ENCODE measurements around the gene DGCR2. TPM values are rescaled to one million over a fixed set of nuclear protein-coding genes. Genes with fewer than 3 reads are reported as not detected.

The DGCR2 gene
- total and polyA plus RNA-seq, 2 of the 8 experiments (the other 6 are each of a cell fraction or from before 2014, with no cell fraction given), result 42.3 to 62.2 TPM

GRCh38 chr22:19105867-19106802, 16.1 kb downstream of the DGCR2 start:
- no peak overlapping the region; the same call in 1 of the 2 replicates for H4K8ac ChIP-seq (ENCODE audit: extremely low read depth, insufficient read depth, low read length)
- peaks cover 4 to 10% (median 7%) of the 10 kb centered on the region in 4 experiments for H3K4me1 ChIP-seq (replicated peaks in 1 of 4; ENCODE audit: control insufficient read depth in 3 of 4, insufficient read depth in 4 of 4, low read length in 3 of 4)
- H2BK12ac ChIP-seq (ENCODE audit: low read depth, low read length), result no peak overlapping the region
- H3K36me3 ChIP-seq (ENCODE audit: control insufficient read depth in 2 of 4, insufficient read depth in 4 of 4, low read length in 3 of 4), result no peaks in the 10 kb centered on the region
- H3K79me2 ChIP-seq (ENCODE audit: control insufficient read depth in 1 of 2, insufficient read depth in 2 of 2, low read length in 2 of 2), result peaks cover 26 to 90% of the 10 kb centered on the region in 2 experiments
- H2AK5ac ChIP-seq (ENCODE audit: low read depth, low read length), result no peak overlapping the region
- no peak overlapping the region for H3K4me2 ChIP-seq (ENCODE audit: insufficient read depth in 1 of 2, low read depth in 2 of 2, low read length in 2 of 2)
- no peak overlapping the region for H2BK15ac ChIP-seq (ENCODE audit: low read length)
- no peak overlapping the region for H3K23ac ChIP-seq (ENCODE audit: insufficient read length)
- H3K9ac ChIP-seq (replicated peaks in 1 of 4; ENCODE audit: extremely low read depth in 1 of 4, low read depth in 3 of 4, low read length in 3 of 4), result no peak overlapping the region
- no peak overlapping the region for H2BK120ac ChIP-seq (replicated peaks; ENCODE audit: low read depth, low read length)
- no peaks in the 10 kb centered on the region for H3K23me2 ChIP-seq (ENCODE audit: low read depth, low read length)
- H3K4me3 ChIP-seq (ENCODE audit: extremely low read depth in 1 of 4, insufficient read depth in 2 of 4, low read depth in 3 of 4, low read length in 4 of 4), result no peak overlapping the region
- ChIA-PET POLR2A (ENCODE audit: partially characterized antibody) (no interaction called here), CTCF (ENCODE audit: partially characterized antibody) (interaction anchor here (0.7 to 1.8 kb wide), 8 partner anchors 9 to 67 kb away, joined by 3 to 9 read pairs (median 3); partner anchors contain the start of gene DGCR2)
- FAIRE-seq, result no peak
- DNase-seq (ENCODE audit: low read depth in 1 of 2, low spot score in 2 of 2), result no peak
- H3K18ac ChIP-seq (ENCODE audit: extremely low read depth, low read length), result no peak overlapping the region
- H4K91ac ChIP-seq (replicated peaks; ENCODE audit: insufficient read length, low read length), result no peak overlapping the region
- H2AFZ ChIP-seq (ENCODE audit: low read length), result no peak overlapping the region
- H2BK20ac ChIP-seq (ENCODE audit: low read length), result no peak overlapping the region
- H3K56ac ChIP-seq (replicated peaks; ENCODE audit: insufficient read length, low read depth, low read length), result no peak overlapping the region
- no peak overlapping the region for H3K14ac ChIP-seq (ENCODE audit: insufficient read length)
- TF ChIP-seq ATF3 (IDR thresholded peaks at IDR 0.05; ENCODE audit: insufficient read depth, low read depth, low read length) (no peak), CTCF (IDR thresholded peaks at IDR 0.05; ENCODE audit: control extremely low read depth in 1 of 3, insufficient read depth in 1 of 3, low read depth in 1 of 3, low read length in 3 of 3) (peak; percentile 46 to 67 (median 58)), CREB1 (IDR thresholded peaks at IDR 0.05) (no peak), RAD21 (IDR thresholded peaks at IDR 0.05 in 1 of 2, conservative IDR thresholded peaks at IDR 0.05 in 1 of 2; ENCODE audit: low read depth in 2 of 2, low read length in 2 of 2) (peak; percentile 55 to 58)
- H3K79me1 ChIP-seq (ENCODE audit: low read depth, low read length), result peaks cover 17% of the 10 kb centered on the region
- peaks cover 22 to 40% of the 10 kb centered on the region in 2 experiments for H4K20me1 ChIP-seq (replicated peaks in 1 of 2; ENCODE audit: control insufficient read depth in 1 of 2, insufficient read depth in 2 of 2, low read length in 2 of 2)
- no peaks in the 10 kb centered on the region; a peak in 1 of 7 replicates for H3K27me3 ChIP-seq (replicated peaks in 1 of 4; ENCODE audit: control insufficient read depth in 3 of 4, extremely low read depth in 1 of 4, insufficient read depth in 3 of 4, low read length in 3 of 4)
- no peak overlapping the region for H2BK5ac ChIP-seq (ENCODE audit: low read depth, low read length)
- H3K9me3 ChIP-seq (ENCODE audit: insufficient read depth in 2 of 2, low read depth in 1 of 2, low read length in 1 of 2), result no peaks in the 10 kb centered on the region
- no peak overlapping the region for H3K27ac ChIP-seq (ENCODE audit: low read depth, low read length)
- no peak overlapping the region for H4K5ac ChIP-seq (ENCODE audit: insufficient read length, low read depth, low read length)
- no peak overlapping the region for H3K4ac ChIP-seq (replicated peaks; ENCODE audit: insufficient read length, low read depth, low read length)
- 89% methylated on average over 18 of the region's 18 CpGs; no CpG with 5 or more reads in 1 of the 2 experiments for WGBS, 2 experiments (ENCODE audit: extremely low coverage in 1 of 2, insufficient coverage in 1 of 2, insufficient read length in 1 of 2, insufficient replicate concordance in 2 of 2, low coverage in 1 of 2, low lambda C conversion rate in 2 of 2, missing lambda C conversion rate in 1 of 2)

Data from H1 (cell line).